Upper lobe of right lung (tissue), 1 donor: Measurements from ENCODE around the gene KIR3DL1. TPM values are rescaled to one million over a fixed set of nuclear protein-coding genes. Genes with fewer than 3 reads are reported as not detected.
"Not testable (repeated sequence)": the region's sequence is repeated elsewhere in the genome, so short reads cannot be mapped to it uniquely, and the experiment has no call there.

ENCODE experiments used
- ATAC-seq: fragments of 200-7000 bp; cut with Tn5 transposase; one replicate; pipeline ENCODE4 v1.9.1; 2020; ENCODE audit warnings: mild to moderate bottlenecking, moderate library complexity
- DNase-seq: peaks from one replicate; pipeline ENCODE4 v3.0.0-alpha.2; 2020
- H3K27ac ChIP-seq: fragments of 200-600 bp; one replicate; pipeline ENCODE4 v1.8.0; 2022
- H3K27me3 ChIP-seq: fragments of 200-600 bp; one replicate; pipeline ENCODE4 v1.8.0; 2022; ENCODE audit warnings: mild to moderate bottlenecking
- H3K36me3 ChIP-seq: fragments of 200-600 bp; one replicate; pipeline ENCODE4 v1.8.0; 2022
- H3K4me1 ChIP-seq: fragments of 200-600 bp; one replicate; pipeline ENCODE4 v1.8.0; 2022
- H3K4me3 ChIP-seq: fragments of 200-600 bp; one replicate; pipeline ENCODE4 v1.8.0; 2022; ENCODE audit warnings: mild to moderate bottlenecking
- H3K9me3 ChIP-seq: fragments of 200-600 bp; one replicate; pipeline ENCODE4 v1.8.0; 2022
- intact Hi-C: fragments of 100-400 bp; cut with DNase I; formaldehyde crosslinking; loops from one replicate; pipeline ENCODE4 v1.11.0; 2022
- total RNA-seq: library from RNA; stranded (reverse); fragmentation: NEBNext Ultra II Directional; extraction: Animal tissue kit (Norgen Biotek cat#: 25700); gene quantifications from one replicate; pipeline ENCODE4 v1.2.1, GENCODE V29; 2021
- TF ChIP-seq, protein P1 (sequence below): fragments of 200-600 bp; IDR thresholded peaks from one replicate; pipeline ENCODE4 v1.8.0; 2022; ENCODE audit warnings: antibody characterized with exemption
- donor health status: DM: no; HTN: yes; CAD: no; lungs with severe emphysema.

Gene KIR3DL1
- total RNA-seq, 1 donor from 2014 or later = 0.23 TPM

DNA sequence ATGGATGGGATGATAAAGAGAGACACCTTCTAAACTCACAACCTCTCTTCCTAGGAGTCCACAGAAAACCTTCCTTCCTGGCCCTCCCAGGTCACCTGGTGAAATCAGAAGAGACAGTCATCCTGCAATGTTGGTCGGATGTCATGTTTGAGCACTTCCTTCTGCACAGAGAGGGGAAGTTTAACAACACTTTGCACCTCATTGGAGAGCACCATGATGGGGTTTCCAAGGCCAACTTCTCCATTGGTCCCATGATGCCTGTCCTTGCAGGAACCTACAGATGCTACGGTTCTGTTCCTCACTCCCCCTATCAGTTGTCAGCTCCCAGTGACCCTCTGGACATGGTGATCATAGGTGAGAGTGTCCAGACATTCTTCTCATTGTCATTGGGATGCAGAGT lies 21.3 kb downstream of the KIR3DL1 start:
- ATAC-seq, DNase-seq, H3K36me3 ChIP-seq, H3K27me3 ChIP-seq, H3K4me3 ChIP-seq, intact Hi-C loops, H3K4me1 ChIP-seq, H3K9me3 ChIP-seq, H3K27ac ChIP-seq: not testable (repeated sequence)

DNA sequence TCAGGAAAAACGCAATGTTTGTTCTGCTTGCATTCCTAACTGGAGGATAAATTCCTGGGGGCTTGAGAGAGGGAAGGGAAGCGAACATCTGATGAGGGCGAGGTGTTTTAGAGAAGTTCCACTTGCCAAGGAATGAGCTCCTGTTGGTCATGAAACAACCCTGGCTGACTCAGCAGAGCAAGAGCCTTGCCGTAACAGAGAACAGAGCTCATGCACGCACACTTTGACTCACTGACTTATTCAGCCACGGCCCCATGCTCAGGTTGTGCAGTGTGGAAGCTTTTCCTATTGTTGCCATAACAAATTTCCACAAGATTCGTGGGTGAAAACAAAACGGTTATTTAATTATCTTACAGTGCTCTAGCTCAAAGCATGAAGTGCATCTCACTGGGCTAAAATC lies 26.9 kb downstream of the KIR3DL1 start:
- H3K36me3 ChIP-seq, intact Hi-C loops, H3K27me3 ChIP-seq, DNase-seq, ATAC-seq, H3K27ac ChIP-seq, H3K4me1 ChIP-seq, H3K9me3 ChIP-seq, H3K4me3 ChIP-seq: not testable (repeated sequence)

DNA sequence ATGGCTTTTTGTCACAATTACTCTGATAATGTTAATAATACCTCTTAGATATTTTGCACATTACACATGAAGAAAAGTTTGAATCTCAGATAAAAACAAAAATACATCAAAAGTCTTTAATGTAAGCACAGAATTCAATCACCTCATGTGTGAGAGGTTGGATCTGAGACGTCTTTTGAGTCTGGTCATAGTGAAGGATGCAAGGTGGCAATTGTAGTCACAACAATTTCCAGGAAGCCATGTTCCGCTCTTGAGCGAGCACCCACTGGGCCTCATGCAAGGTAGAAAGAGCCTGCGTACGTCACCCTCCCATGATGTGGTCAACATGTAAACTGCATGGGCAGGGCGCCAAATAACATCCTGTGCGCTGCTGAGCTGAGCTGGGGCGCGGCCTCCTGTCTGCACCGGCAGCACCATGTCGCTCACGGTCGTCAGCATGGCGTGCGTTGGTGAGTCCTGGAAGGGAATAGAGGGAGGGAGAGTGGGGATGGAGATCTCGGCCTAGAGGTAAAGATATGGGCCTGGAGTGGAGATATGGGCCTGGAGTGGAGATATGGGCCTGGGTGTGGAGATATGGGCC lies 33.9 kb downstream of the KIR3DL1 start, which contains the start of gene KIR3DL2:
KIR3DL2 (plus strand) TSS at position 383 of the 580 bp plus-strand sequence; CDS start at position 416, 33 bp downstream.
- intact Hi-C loops, DNase-seq: not testable (repeated sequence)

DNA sequence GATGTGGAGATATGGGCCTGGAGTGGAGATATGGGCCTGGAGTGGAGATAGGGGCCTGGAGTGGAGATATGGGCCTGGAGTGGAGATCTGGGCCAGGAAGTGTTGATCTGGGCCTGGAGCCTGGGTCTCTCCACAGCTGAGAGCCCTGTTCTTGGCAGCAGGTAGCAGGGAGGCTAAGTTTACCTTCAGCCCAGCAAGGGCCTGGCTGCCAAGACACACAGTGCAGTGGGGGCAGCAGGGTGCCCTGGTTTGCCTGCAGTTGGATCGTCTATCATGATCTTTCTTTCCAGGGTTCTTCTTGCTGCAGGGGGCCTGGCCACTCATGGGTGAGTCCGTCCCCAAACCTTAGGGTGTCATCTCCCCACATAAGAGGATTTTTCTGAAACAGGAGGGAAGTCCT lies 34.7 kb downstream of the KIR3DL1 start:
- H3K27ac ChIP-seq = no peak overlapping the region
- H3K9me3 ChIP-seq = no peaks in the 10 kb centered on the region
- intact Hi-C loops = no loop called here
- DNase-seq = no peak
- H3K27me3 ChIP-seq = no peaks in the 10 kb centered on the region
- TF ChIP-seq, protein P1, sequence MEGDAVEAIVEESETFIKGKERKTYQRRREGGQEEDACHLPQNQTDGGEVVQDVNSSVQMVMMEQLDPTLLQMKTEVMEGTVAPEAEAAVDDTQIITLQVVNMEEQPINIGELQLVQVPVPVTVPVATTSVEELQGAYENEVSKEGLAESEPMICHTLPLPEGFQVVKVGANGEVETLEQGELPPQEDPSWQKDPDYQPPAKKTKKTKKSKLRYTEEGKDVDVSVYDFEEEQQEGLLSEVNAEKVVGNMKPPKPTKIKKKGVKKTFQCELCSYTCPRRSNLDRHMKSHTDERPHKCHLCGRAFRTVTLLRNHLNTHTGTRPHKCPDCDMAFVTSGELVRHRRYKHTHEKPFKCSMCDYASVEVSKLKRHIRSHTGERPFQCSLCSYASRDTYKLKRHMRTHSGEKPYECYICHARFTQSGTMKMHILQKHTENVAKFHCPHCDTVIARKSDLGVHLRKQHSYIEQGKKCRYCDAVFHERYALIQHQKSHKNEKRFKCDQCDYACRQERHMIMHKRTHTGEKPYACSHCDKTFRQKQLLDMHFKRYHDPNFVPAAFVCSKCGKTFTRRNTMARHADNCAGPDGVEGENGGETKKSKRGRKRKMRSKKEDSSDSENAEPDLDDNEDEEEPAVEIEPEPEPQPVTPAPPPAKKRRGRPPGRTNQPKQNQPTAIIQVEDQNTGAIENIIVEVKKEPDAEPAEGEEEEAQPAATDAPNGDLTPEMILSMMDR = no peak
- no peak overlapping the region for H3K4me3 ChIP-seq
- H3K36me3 ChIP-seq = no peaks in the 10 kb centered on the region
- no peaks in the 10 kb centered on the region for H3K4me1 ChIP-seq
- no peak for ATAC-seq

More for the DNA sequence above, 33.9 kb downstream of the KIR3DL1 start, which contains the start of gene KIR3DL2:
- not testable (repeated sequence) for H3K9me3 ChIP-seq, H3K4me1 ChIP-seq, H3K27ac ChIP-seq, H3K27me3 ChIP-seq, ATAC-seq, H3K36me3 ChIP-seq, H3K4me3 ChIP-seq

DNA sequence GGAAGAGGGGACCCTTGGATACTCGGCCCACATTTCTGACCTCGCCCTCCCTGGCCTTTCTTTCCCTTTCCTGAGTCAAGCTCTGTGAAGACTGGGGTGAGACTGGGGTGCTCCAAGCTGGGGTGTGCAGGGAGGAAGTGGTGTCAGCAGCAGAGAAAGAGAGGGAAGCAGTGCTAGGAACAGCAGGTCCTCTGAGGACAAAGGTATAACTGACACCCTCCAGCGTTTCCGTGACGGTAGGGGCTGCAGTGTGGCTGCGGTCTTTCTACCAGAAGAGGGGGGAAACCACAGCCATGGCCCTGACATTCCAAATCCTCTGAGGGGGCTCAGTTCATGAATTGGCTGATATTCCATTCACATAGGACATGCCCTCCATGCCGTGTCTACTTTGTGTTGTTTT lies 35.1 kb downstream of the KIR3DL1 start:
- ATAC-seq = no peak
- Histone ChIP-seq H3K4me1 (no peaks in the 10 kb centered on the region), H3K9me3 (no peaks in the 10 kb centered on the region), H3K4me3 (no peak overlapping the region), H3K36me3 (no peaks in the 10 kb centered on the region), H3K27ac (no peak overlapping the region), H3K27me3 (no peaks in the 10 kb centered on the region)
- no peak for DNase-seq
- intact Hi-C loops = no loop called here
- TF ChIP-seq, protein P1 = no peak

DNA sequence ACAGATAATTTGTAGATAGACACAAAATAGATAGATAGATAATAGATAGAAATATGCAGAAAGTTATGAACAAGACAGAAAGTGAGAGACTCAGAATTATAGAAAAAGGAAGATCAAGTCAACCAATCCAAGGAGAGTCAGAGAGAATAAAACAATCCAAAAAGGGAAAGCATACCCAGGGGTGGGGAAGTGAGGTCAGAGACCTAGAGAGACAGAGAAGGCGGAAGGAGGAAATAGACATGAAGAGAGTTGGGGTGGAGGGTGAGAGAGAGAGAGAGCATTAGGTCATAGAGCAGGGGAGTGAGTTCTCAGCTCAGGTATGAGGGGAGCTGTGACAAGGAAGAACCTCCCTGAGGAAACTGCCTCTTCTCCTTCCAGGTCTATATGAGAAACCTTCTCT lies 39.0 kb downstream of the KIR3DL1 start:
- H3K4me3 ChIP-seq, H3K9me3 ChIP-seq, H3K36me3 ChIP-seq, H3K4me1 ChIP-seq, intact Hi-C loops, H3K27me3 ChIP-seq, ATAC-seq, DNase-seq, H3K27ac ChIP-seq: not testable (repeated sequence)

DNA sequence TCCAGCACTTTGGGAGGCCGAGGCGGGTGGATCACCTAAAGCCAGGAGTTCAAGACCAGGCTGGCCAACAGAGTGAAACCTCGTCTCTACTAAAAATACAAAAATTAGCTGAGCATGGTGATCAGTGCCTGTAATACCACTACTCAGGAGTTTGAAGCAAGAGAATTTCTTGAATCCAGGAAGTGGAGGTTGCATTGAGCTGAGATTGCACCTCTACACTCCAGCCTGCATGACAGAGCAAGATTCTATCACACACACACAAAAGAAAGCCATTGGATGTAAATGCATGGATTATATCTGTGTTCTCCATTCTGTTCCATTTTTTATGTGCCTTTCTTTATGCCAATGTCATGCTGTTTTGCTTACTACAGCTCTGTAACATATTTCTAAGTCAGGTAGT lies 42.2 kb downstream of the KIR3DL1 start:
- H3K36me3 ChIP-seq, intact Hi-C loops, DNase-seq, H3K4me3 ChIP-seq, H3K27ac ChIP-seq, H3K9me3 ChIP-seq, H3K27me3 ChIP-seq, H3K4me1 ChIP-seq, ATAC-seq: not testable (repeated sequence)

DNA sequence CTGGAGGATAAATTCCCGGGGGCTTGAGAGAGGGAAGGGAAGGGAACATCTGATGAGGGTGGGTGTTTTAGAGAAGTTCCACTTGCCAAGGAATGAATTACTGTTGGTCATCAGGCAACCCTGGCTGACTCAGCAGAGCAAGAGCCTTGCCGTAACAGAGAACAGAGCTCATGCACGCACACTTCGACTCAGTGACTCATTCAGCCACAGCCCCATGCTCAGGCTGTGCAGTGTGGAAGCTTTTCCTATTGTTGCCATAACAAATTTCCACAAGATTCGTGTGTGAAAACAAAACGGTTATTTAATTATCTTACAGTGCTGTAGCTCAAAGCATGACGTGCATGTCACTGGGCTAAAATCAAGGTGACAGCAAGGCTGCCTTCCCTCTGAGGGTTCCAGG lies 43.2 kb downstream of the KIR3DL1 start:
- ATAC-seq, H3K4me3 ChIP-seq, DNase-seq, H3K36me3 ChIP-seq, intact Hi-C loops, H3K27me3 ChIP-seq, H3K9me3 ChIP-seq, H3K27ac ChIP-seq, H3K4me1 ChIP-seq: not testable (repeated sequence)

DNA sequence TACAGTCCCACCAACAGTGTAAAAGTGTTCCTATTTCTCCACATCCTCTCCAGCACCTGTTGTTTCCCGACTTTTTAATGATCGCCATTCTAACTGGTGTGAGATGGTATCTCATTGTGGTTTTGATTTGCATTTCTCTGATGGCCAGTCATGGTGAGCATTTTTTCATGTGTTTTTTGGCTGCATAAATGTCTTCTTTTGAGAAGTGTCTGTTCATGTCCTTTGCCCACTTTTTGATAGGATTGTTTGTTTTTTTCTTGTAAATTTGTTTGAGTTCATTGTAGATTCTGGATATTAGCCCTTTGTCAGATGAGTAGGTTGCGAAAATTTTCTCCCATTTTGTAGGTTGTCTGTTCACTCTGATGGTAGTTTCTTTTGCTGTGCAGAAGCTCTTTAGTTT lies 47.2 kb downstream of the KIR3DL1 start:
- H3K27me3 ChIP-seq = peaks cover 11% of the 10 kb centered on the region
- H3K9me3 ChIP-seq, H3K4me3 ChIP-seq, ATAC-seq, intact Hi-C loops, H3K36me3 ChIP-seq, DNase-seq, H3K27ac ChIP-seq, H3K4me1 ChIP-seq: not testable (repeated sequence)
